ENCODE results near the gene RASGRP2. TPM values are rescaled to one million over a fixed set of nuclear protein-coding genes. Genes with fewer than 3 reads are reported as not detected.

RASGRP2 gene
- total RNA-seq, 4 donors from 2014 or later: 34.5 to 84.9 (median 41.1) TPM

DNA sequence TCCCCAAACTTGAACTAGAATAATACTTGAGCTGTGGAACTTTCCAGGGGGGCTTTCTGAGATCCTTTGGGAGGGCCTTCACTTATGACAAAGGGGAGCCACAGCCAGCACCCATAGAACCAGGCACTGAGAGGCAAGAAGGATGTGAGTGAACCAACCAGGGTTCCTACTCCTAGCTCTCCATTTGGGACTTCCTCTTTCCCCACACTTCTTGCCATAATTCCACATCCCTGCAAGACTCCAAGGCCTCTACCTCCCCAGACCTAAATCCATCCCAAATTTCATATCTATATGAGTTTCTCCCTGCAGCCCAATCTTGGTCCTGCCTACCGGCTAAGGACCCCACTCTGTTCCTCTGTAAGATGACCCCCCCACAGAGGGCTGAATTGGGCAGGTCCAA lies 52.4 kb downstream of the RASGRP2 start:
- no peak overlapping the region for H3K4me3 ChIP-seq
- ATAC-seq: no peak
- H3K9me3 ChIP-seq: no peaks in the 10 kb centered on the region
- no peaks in the 10 kb centered on the region for H3K36me3 ChIP-seq
- peaks cover 42% of the 10 kb centered on the region for H3K27me3 ChIP-seq
- no peak overlapping the region for H3K27ac ChIP-seq
- WGBS, 2 donors (ENCODE audit: low coverage in 1 of 2): no CpG with 5 or more reads among the region's 1 CpG
- TF ChIP-seq, protein P1, sequence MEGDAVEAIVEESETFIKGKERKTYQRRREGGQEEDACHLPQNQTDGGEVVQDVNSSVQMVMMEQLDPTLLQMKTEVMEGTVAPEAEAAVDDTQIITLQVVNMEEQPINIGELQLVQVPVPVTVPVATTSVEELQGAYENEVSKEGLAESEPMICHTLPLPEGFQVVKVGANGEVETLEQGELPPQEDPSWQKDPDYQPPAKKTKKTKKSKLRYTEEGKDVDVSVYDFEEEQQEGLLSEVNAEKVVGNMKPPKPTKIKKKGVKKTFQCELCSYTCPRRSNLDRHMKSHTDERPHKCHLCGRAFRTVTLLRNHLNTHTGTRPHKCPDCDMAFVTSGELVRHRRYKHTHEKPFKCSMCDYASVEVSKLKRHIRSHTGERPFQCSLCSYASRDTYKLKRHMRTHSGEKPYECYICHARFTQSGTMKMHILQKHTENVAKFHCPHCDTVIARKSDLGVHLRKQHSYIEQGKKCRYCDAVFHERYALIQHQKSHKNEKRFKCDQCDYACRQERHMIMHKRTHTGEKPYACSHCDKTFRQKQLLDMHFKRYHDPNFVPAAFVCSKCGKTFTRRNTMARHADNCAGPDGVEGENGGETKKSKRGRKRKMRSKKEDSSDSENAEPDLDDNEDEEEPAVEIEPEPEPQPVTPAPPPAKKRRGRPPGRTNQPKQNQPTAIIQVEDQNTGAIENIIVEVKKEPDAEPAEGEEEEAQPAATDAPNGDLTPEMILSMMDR (IDR thresholded peaks at IDR 0.05): no peak
- TF ChIP-seq EP300 (IDR thresholded peaks at IDR 0.05): no peak
- H3K4me1 ChIP-seq: peaks cover 0 to 27% (median 0%) of the 10 kb centered on the region in 3 donors

DNA sequence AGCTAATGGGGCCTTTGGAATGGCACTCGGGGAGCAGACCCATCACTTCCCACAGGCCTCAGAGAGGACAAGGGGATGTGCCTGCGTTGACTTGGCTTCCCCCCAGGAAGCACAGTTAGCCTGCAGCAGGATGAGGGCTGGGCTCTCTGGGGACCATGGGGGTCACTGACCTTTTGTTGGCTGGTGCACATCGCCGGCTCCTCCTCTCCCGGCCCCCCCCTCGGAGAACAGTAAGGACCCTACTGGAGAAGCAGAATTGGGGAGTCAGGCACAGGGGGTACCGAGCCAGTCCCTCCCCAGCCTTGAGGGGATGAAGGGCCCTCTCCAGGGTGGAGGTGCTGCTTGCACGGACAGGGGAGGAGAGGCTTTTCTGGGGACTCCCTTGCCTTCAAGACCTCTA lies 53.7 kb downstream of the RASGRP2 start:
- 58% methylated on average over 2 of the region's 8 CpGs; no CpG with 5 or more reads in 1 of the 2 donors for WGBS, 2 donors (ENCODE audit: low coverage in 1 of 2)
- H3K27me3 ChIP-seq: peaks cover 31% of the 10 kb centered on the region
- no peak for ATAC-seq

DNA sequence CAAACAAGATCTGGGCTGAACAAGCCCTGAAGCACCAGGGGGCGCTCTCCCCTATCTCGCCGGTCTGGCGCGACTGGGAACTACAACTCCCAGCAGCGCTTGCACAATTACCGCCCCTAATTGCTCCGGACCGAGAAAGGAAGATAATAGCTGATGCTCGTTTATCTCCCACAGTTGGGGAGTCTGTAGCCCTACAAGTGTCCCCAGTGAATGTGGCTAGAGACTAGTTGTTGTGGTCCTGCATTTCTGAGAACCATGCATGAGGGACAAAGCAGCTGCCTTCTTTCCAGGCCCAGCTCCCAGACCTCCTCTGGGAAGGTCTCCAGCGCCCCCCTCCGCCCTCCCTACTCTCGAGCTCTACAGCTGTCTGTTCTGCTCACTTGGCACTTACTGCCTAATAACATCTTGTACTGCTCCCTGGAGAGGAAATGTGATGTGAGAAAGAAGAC lies 55.4 kb downstream of the RASGRP2 start:
- Histone ChIP-seq H3K4me1 (peaks cover 0 to 27% (median 0%) of the 10 kb centered on the region in 3 donors), H3K36me3 (no peaks in the 10 kb centered on the region), H3K27me3 (peaks cover 15% of the 10 kb centered on the region), H3K4me3 (peak overlapping the region; percentile 31 to 51), H3K9me3 (no peaks in the 10 kb centered on the region), H3K27ac (peak overlapping the region in 3 of 4 donors; percentile 72 to 74 (median 73))
- TF ChIP-seq EP300 (IDR thresholded peaks at IDR 0.05) (no peak), POLR2AphosphoS5 (IDR thresholded peaks at IDR 0.05) (no peak), POLR2A (IDR thresholded peaks at IDR 0.05) (no peak)
- TF ChIP-seq, protein P1 (IDR thresholded peaks at IDR 0.05): peak in 3 of 4 experiments; percentile 93 to 96 (median 94)
- ATAC-seq: peak; percentile 91
- WGBS, 2 donors (ENCODE audit: low coverage in 1 of 2): 0% methylated on average over 1 to 6 of the region's 13 CpGs

More for the DNA sequence above, 53.7 kb downstream of the RASGRP2 start:
- no peak overlapping the region for H3K4me3 ChIP-seq
- H3K4me1 ChIP-seq: peaks cover 0 to 27% (median 0%) of the 10 kb centered on the region in 3 donors
- TF ChIP-seq POLR2AphosphoS5 (IDR thresholded peaks at IDR 0.05): no peak
- no peak for TF ChIP-seq EP300 (IDR thresholded peaks at IDR 0.05)
- TF ChIP-seq, protein P1 (IDR thresholded peaks at IDR 0.05): no peak
- TF ChIP-seq POLR2A (IDR thresholded peaks at IDR 0.05): no peak
- no peak overlapping the region for H3K27ac ChIP-seq
- H3K36me3 ChIP-seq: no peaks in the 10 kb centered on the region
- no peaks in the 10 kb centered on the region for H3K9me3 ChIP-seq

DNA sequence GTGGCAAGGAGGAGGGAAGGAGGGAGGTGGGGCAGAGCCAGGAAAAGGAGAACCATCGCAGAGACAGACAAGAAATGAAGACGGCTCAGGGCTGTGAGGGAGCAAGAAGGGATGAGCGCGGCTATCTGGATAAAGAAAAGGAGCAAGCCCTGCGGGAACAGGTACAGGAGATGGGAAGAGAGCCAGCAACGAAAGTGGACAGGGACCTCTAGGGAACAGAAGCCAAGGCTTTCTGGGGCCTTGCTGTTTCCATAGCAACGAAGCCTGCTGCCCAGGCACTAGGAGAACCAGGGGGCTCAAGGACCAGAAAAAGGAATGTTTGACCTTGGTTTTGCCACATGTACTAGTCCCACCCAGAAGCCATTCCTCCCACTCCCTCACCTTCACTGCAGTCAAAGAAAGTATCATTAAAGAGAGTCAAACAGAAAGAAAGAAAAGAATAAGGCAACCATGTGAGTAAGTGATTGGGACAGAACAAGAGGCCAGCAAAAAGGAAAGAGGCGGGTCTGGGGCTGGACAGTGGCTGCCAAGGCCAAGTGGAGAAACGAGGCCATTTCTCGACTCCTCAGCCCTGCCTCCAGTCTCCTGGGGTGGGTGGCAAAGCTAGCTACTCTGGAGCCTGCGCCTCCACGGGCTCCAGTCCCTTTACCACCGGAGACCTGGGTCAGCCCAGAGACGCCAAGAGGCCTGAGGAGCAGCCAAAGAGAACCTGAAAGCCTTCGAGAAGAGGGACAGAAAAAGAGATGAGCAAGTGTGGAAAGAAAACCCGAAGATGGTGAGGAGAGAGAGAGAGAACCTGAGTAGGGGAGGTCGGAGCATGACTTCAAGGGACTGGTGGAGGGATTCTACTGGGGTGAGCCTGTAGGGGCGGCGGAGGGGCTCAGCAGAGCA lies 56.1 kb downstream of the RASGRP2 start:
- peak; percentile 31 for ATAC-seq
- peaks cover 8% of the 10 kb centered on the region for H3K27me3 ChIP-seq
- peak overlapping the region in 1 of 2 donors; percentile 51 for H3K4me3 ChIP-seq
- TF ChIP-seq POLR2AphosphoS5 (IDR thresholded peaks at IDR 0.05) (no peak), EP300 (IDR thresholded peaks at IDR 0.05) (no peak), POLR2A (IDR thresholded peaks at IDR 0.05) (no peak)
- TF ChIP-seq, protein P1 (IDR thresholded peaks at IDR 0.05): no peak
- H3K36me3 ChIP-seq: no peaks in the 10 kb centered on the region
- 48 to 64% methylated on average over 6 to 19 of the region's 19 CpGs for WGBS, 2 donors (ENCODE audit: low coverage in 1 of 2)
- peak overlapping the region in 3 of 4 donors; percentile 72 to 74 (median 73) for H3K27ac ChIP-seq
- H3K9me3 ChIP-seq: no peaks in the 10 kb centered on the region
- peaks cover 0 to 27% (median 0%) of the 10 kb centered on the region in 3 donors for H3K4me1 ChIP-seq
